SK-N-SH (cell line): Measurements from ENCODE around the gene GNAS. TPM values are rescaled to one million over a fixed set of nuclear protein-coding genes. Genes with fewer than 3 reads are reported as not detected.
A peak's percentile ranks its signal among the peaks of the same experiment; 100 is the strongest.

Experiments
- CTCF ChIA-PET: fragments of 300-600, 350-600 bp; formaldehyde crosslinking; extraction: SDS; loops from one replicate; lab custom pipeline; 2021; lab: Yijun Ruan, JAX
- POLR2A ChIA-PET: fragments of 350-600 bp; sonication (Branson Sonifier 250); formaldehyde crosslinking; extraction: SDS; loops from one replicate; lab custom pipeline; 2020; ENCODE audit warnings: antibody characterized with exemption, inconsistent platforms; lab: Yijun Ruan, JAX
- DNase-seq: peaks from one replicate; pipeline ENCODE4 v3.0.0; 2012
- H2AFZ ChIP-seq: fragments of 200-600 bp; sonication (generic); 2 replicates; pipeline ENCODE4 v1.8.1; 2016; ENCODE audit warnings: antibody characterized with exemption, mild to moderate bottlenecking, low read depth
- H3F3A ChIP-seq: fragments of 200-600 bp; sonication (generic); replicated peaks from 2 replicates; pipeline ENCODE3; 2016; ENCODE audit warnings: antibody characterized with exemption, mild to moderate bottlenecking; ENCODE audit not compliant: insufficient read depth
- H3K27ac ChIP-seq, 2 experiments: fragments of 200-500 bp in 1 of 2; fragments of 200-600 bp in 1 of 2; sonication (Bioruptor generic) in 1 of 2; sonication (generic), shearing (Covaris generic) in 1 of 2; 2 replicates each; pipeline versions ENCODE4 v1.5.1 to v1.6.1; 2014 to 2016; ENCODE audit warnings: low read depth in 2 of 2, inconsistent platforms in 1 of 2, low read length in 1 of 2, mild to moderate bottlenecking in 1 of 2, mixed read lengths in 1 of 2
- H3K27me3 ChIP-seq: fragments of 200-600 bp; sonication (generic), shearing (Covaris generic); 2 replicates; pipeline ENCODE4 v1.6.1; 2016; ENCODE audit warnings: mixed run types; ENCODE audit not compliant: insufficient read depth
- H3K36me3 ChIP-seq, 2 experiments: fragments of 200-500 bp in 1 of 2; fragments of 200-600 bp in 1 of 2; sonication (Bioruptor generic) in 1 of 2; sonication (generic) in 1 of 2; replicated peaks in 1 of 2; 2 replicates each; pipeline versions ENCODE3 to v1.5.1; 2014 to 2016; ENCODE audit warnings: low read length in 1 of 2, mild to moderate bottlenecking in 1 of 2; ENCODE audit not compliant: insufficient read depth in 2 of 2, control insufficient read depth in 1 of 2
- H3K4me1 ChIP-seq, 2 experiments: fragments of 200-500 bp in 1 of 2; fragments of 200-600 bp in 1 of 2; sonication (Bioruptor generic) in 1 of 2; sonication (generic), shearing (Covaris generic) in 1 of 2; 2 replicates each; pipeline versions ENCODE4 v1.5.1 to v1.6.1; 2014 to 2016; ENCODE audit warnings: low read depth in 1 of 2, low read length in 1 of 2, mixed run types in 1 of 2; ENCODE audit not compliant: insufficient read depth in 2 of 2, control insufficient read depth in 1 of 2
- H3K4me2 ChIP-seq: fragments of 200-600 bp; sonication (generic), shearing (Covaris generic); 2 replicates; pipeline ENCODE4 v1.6.1; 2017; ENCODE audit warnings: mixed run types
- H3K4me3 ChIP-seq, 2 experiments: fragments of 200-500 bp in 1 of 2; fragments of 200-600 bp in 1 of 2; sonication (Bioruptor generic) in 1 of 2; sonication (generic), shearing (Covaris generic) in 1 of 2; 2 replicates each; pipeline versions ENCODE4 v1.5.1 to v1.8.1; 2014 to 2016; ENCODE audit warnings: low read depth in 2 of 2, inconsistent platforms in 1 of 2, low read length in 1 of 2, mild to moderate bottlenecking in 1 of 2, mixed read lengths in 1 of 2, moderate library complexity in 1 of 2
- H3K79me2 ChIP-seq: fragments of 200-600 bp; sonication (generic); 2 replicates; pipeline ENCODE4 v1.8.1; 2017; ENCODE audit warnings: mild to moderate bottlenecking; ENCODE audit not compliant: insufficient read depth
- H3K9ac ChIP-seq: fragments of 200-600 bp; sonication (generic); 2 replicates; pipeline ENCODE4 v1.6.1; 2017; ENCODE audit warnings: mixed run types
- H3K9me2 ChIP-seq: fragments of 200-600 bp; sonication (generic); 2 replicates; pipeline ENCODE4 v1.6.1; 2017; ENCODE audit warnings: mixed run types
- H3K9me3 ChIP-seq: fragments of 200-600 bp; sonication (generic); 2 replicates; pipeline ENCODE4 v1.6.1; 2017; ENCODE audit warnings: mixed run types, mild to moderate bottlenecking, moderate library complexity
- H4K20me1 ChIP-seq: fragments of 200-600 bp; sonication (generic); 2 replicates; pipeline ENCODE4 v1.6.1; 2017; ENCODE audit warnings: mild to moderate bottlenecking, mixed run types; ENCODE audit not compliant: insufficient read depth
- FOSL2 ChIP-seq: IDR thresholded peaks from 2 replicates; pipeline ENCODE4 v1.4.0; 2012; ENCODE audit warnings: low read depth, mild to moderate bottlenecking, moderate library complexity, borderline replicate concordance
- FOXJ3 ChIP-seq: sonication (generic); formaldehyde crosslinking; IDR thresholded peaks from 2 replicates; pipeline ENCODE4 v1.5.1; 2020; ENCODE audit warnings: mild to moderate bottlenecking, missing genetic modification reagents
- JUND ChIP-seq: IDR thresholded peaks from 2 replicates; pipeline ENCODE4 v1.4.0; 2012
- MEF2A ChIP-seq: IDR thresholded peaks from 2 replicates; pipeline ENCODE4 v1.4.0; 2012; ENCODE audit warnings: low read depth, borderline replicate concordance
- POLR2AphosphoS5 ChIP-seq: IDR thresholded peaks from 2 replicates; pipeline ENCODE4 v1.6.1; 2012; ENCODE audit warnings: low read depth, low read length
- RCOR1 ChIP-seq: fragments of 150-350 bp; IDR thresholded peaks from 2 replicates; pipeline ENCODE4 v1.6.1; 2017; ENCODE audit warnings: antibody characterized with exemption, low read length
- TCF12 ChIP-seq: IDR thresholded peaks from 2 replicates; pipeline ENCODE4 v1.4.0; 2012
- YY1 ChIP-seq: IDR thresholded peaks from 2 replicates; pipeline ENCODE4 v1.4.0; 2012; ENCODE audit warnings: low read depth, mild to moderate bottlenecking
- WGBS: methylation state at CpG from one replicate; pipeline ENCODE4 v1.1.6; 2017; ENCODE audit warnings: low lambda C conversion rate; 5-methylcytosine and 5-hydroxymethylcytosine counted together
- polyA plus RNA-seq, 3 experiments: library from polyadenylated mRNA; depleted of rRNA; stranded (reverse); fragments of >200 nt; gene quantifications; 2 replicates each; pipeline ENCODE4 v1.2.3, GENCODE V29; 2012
- TF ChIP-seq, protein P1 (sequence below): fragments of 150-350 bp; IDR thresholded peaks from 2 replicates; pipeline ENCODE4 v1.6.1; 2017; ENCODE audit warnings: antibody characterized with exemption, low read length, low read depth, borderline replicate concordance
- TF ChIP-seq, protein P2 (sequence below): fragments of 200-600 bp; sonication (generic); IDR thresholded peaks from 2 replicates; pipeline ENCODE4 v1.6.1; 2017; ENCODE audit warnings: antibody characterized with exemption, mild to moderate bottlenecking, moderate library complexity
- TF ChIP-seq, protein P3 (sequence below): IDR thresholded peaks from 2 replicates; pipeline ENCODE4; 2012
- TF ChIP-seq, protein P4 (sequence below): IDR thresholded peaks from 2 replicates; pipeline ENCODE4 v1.4.0; 2012; ENCODE audit warnings: low read depth, borderline replicate concordance

GNAS gene
- polyA plus RNA-seq, 1 of the 3 experiments (the other 2 are of a cell fraction): 1,562 TPM

DNA sequence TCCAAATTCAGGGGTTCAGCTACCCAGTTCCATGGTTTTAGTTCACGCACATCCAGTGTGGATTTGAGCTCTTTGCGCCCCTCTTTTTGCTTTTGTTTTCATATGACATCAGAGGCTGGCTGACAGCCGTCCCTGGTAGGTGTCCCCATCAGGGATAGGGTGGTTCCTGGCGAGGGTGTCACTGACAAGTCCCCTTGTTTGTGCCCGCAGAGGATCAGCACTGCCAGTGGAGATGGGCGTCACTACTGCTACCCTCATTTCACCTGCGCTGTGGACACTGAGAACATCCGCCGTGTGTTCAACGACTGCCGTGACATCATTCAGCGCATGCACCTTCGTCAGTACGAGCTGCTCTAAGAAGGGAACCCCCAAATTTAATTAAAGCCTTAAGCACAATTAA is 58.0 kb downstream of the GNAS start:
- H3K36me3 ChIP-seq: peaks cover 61 to 66% of the 10 kb centered on the region in 2 experiments
- peak overlapping the region in 1 of 2 experiments; percentile 17; a peak in 1 of 4 replicates for H3K4me3 ChIP-seq
- peak overlapping the region in 1 of 2 experiments; percentile 62; a peak in 1 of 4 replicates for H3K27ac ChIP-seq
- H3K9me2 ChIP-seq: no peaks in the 10 kb centered on the region
- no peak for TF ChIP-seq YY1
- TF ChIP-seq POLR2AphosphoS5: no peak
- no peak for TF ChIP-seq RCOR1
- TF ChIP-seq, protein P1, sequence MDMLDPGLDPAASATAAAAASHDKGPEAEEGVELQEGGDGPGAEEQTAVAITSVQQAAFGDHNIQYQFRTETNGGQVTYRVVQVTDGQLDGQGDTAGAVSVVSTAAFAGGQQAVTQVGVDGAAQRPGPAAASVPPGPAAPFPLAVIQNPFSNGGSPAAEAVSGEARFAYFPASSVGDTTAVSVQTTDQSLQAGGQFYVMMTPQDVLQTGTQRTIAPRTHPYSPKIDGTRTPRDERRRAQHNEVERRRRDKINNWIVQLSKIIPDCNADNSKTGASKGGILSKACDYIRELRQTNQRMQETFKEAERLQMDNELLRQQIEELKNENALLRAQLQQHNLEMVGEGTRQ: no peak
- TF ChIP-seq, protein P2, sequence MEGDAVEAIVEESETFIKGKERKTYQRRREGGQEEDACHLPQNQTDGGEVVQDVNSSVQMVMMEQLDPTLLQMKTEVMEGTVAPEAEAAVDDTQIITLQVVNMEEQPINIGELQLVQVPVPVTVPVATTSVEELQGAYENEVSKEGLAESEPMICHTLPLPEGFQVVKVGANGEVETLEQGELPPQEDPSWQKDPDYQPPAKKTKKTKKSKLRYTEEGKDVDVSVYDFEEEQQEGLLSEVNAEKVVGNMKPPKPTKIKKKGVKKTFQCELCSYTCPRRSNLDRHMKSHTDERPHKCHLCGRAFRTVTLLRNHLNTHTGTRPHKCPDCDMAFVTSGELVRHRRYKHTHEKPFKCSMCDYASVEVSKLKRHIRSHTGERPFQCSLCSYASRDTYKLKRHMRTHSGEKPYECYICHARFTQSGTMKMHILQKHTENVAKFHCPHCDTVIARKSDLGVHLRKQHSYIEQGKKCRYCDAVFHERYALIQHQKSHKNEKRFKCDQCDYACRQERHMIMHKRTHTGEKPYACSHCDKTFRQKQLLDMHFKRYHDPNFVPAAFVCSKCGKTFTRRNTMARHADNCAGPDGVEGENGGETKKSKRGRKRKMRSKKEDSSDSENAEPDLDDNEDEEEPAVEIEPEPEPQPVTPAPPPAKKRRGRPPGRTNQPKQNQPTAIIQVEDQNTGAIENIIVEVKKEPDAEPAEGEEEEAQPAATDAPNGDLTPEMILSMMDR: no peak
- H3F3A ChIP-seq: peaks cover 77% of the 10 kb centered on the region
- H3K4me2 ChIP-seq: no peak overlapping the region
- no peak for DNase-seq
- peaks cover 47% of the 10 kb centered on the region for H4K20me1 ChIP-seq
- POLR2A ChIA-PET: interaction anchor here (0.9 kb wide), 1 partner anchor 77 kb away, joined by 3 read pairs; no protein-coding TSS in a partner anchor
- H3K79me2 ChIP-seq: peaks cover 29% of the 10 kb centered on the region
- no peaks in the 10 kb centered on the region for H3K9me3 ChIP-seq
- CTCF ChIA-PET: interaction anchor here (0.6 to 1.0 kb wide), 4 partner anchors 41 to 545 kb away, joined by 3 to 4 read pairs (median 3); no protein-coding TSS in a partner anchor
- WGBS: 93% methylated on average over 14 of the region's 14 CpGs
- H2AFZ ChIP-seq: no peak overlapping the region
- no peaks in the 10 kb centered on the region for H3K27me3 ChIP-seq
- H3K4me1 ChIP-seq: peaks cover 17 to 20% of the 10 kb centered on the region in 2 experiments; a peak in 3 of 4 replicates
- no peak overlapping the region for H3K9ac ChIP-seq

DNA sequence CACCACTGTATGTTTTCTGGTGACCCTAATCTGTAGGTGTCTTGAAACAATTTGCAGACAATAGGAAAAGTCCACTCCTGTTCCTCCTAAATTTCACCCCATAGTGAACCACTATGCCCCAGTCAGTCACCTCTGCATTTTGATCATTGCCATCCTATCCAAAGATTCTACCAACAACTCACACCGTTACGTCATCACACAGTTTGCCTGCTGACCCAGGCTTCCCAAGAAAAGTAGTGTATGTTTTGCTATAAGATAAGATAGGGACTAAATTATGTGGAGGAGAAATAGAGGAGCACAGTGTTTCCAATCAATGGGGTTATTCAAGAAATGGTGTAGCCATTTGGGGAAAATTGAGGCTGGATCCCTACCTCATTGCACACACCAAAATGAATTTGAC is 58.8 kb downstream of the GNAS start:
- Histone ChIP-seq H3K4me2 (no peak overlapping the region), H3K36me3 (peaks cover 53 to 58% of the 10 kb centered on the region in 2 experiments), H3K9me3 (no peaks in the 10 kb centered on the region), H3K27me3 (no peaks in the 10 kb centered on the region), H3F3A (peaks cover 69% of the 10 kb centered on the region), H3K4me1 (peaks cover 14 to 18% of the 10 kb centered on the region in 2 experiments; a peak in 3 of 4 replicates), H4K20me1 (peaks cover 39% of the 10 kb centered on the region), H3K27ac (no peak overlapping the region), H2AFZ (no peak overlapping the region), H3K4me3 (no peak overlapping the region), H3K79me2 (peaks cover 21% of the 10 kb centered on the region), H3K9ac (no peak overlapping the region), H3K9me2 (no peaks in the 10 kb centered on the region)
- ChIA-PET POLR2A (no interaction called here), CTCF (interaction anchor here (0.6 to 1.0 kb wide), 3 partner anchors 41 to 544 kb away, joined by 3 to 4 read pairs (median 3); no protein-coding TSS in a partner anchor)
- DNase-seq: no peak
- WGBS: 100% methylated on average over 2 of the region's 2 CpGs
- TF ChIP-seq TCF12 (no peak), FOSL2 (no peak), MEF2A (no peak), JUND (no peak), FOXJ3 (CRISPR knock-in tag) (no peak), RCOR1 (no peak)
- TF ChIP-seq, protein P3, sequence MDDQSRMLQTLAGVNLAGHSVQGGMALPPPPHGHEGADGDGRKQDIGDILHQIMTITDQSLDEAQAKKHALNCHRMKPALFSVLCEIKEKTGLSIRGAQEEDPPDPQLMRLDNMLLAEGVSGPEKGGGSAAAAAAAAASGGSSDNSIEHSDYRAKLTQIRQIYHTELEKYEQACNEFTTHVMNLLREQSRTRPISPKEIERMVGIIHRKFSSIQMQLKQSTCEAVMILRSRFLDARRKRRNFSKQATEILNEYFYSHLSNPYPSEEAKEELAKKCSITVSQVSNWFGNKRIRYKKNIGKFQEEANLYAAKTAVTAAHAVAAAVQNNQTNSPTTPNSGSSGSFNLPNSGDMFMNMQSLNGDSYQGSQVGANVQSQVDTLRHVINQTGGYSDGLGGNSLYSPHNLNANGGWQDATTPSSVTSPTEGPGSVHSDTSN: no peak
- TF ChIP-seq, protein P2: no peak
- TF ChIP-seq, protein P4, sequence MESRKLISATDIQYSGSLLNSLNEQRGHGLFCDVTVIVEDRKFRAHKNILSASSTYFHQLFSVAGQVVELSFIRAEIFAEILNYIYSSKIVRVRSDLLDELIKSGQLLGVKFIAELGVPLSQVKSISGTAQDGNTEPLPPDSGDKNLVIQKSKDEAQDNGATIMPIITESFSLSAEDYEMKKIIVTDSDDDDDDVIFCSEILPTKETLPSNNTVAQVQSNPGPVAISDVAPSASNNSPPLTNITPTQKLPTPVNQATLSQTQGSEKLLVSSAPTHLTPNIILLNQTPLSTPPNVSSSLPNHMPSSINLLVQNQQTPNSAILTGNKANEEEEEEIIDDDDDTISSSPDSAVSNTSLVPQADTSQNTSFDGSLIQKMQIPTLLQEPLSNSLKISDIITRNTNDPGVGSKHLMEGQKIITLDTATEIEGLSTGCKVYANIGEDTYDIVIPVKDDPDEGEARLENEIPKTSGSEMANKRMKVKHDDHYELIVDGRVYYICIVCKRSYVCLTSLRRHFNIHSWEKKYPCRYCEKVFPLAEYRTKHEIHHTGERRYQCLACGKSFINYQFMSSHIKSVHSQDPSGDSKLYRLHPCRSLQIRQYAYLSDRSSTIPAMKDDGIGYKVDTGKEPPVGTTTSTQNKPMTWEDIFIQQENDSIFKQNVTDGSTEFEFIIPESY: no peak
- TF ChIP-seq, protein P1: no peak
